Femur (tissue), 1 donor: ENCODE data around the gene MND1.
"Not testable (repeated sequence)": the region's sequence is repeated elsewhere in the genome, so short reads cannot be mapped to it uniquely, and the experiment has no call there.

Experiments used
- DNase-seq: peaks from one replicate; pipeline ENCODE4 v3.0.0-alpha.2; 2017

Gene MND1

DNA sequence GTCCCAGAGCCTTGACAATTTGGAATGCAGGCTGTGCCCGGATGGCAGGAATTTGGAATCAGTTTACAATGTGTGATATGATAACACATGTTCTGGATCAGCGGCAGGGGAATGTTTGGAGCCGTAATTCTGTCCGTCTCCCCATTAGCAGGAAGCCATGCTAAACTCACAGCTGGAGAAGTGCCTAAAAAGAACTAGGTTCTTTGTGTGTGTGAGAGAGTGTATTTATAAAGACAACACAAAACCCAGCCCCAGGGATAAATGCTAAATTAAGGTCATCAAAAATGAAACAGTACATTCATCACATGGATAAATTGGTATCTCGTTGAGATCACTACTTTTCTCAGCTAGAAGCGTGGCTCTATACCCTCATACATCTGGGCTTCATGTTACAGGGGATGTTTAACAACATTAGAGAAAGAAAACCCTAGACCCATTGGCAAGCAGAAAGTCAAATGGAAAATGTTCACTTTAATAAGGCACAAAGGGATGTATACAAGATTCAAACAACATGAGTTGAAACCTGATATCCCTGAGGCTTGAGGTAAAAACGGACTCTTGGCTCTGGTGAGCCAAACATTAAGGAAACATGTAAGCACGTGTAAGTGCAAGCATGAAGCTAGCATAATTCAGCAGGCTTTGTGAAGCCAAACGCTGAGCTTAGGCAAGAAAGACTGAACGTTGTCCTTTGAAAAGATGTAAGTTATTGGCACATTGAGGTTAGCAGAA, 103.7 kb downstream of the MND1 start:
- DNase-seq, result peak; percentile 25

DNA sequence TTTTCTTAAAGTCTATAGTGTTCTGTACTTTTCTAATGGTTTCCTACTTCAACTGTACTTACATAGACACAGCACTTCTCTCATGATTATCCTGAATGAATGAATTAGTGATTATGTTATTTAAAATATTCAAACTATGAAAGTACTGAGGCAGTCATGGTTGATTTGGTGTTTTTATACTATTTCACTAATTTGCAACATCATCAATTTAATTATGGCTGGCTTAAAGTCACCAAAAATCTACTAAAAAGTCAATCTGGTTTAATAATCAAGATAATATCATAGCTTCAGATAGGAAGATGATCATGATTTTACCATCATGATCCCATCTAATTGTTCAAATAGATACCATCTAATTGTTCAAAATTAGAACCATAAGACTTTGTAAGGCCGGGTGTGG, 104.8 kb downstream of the MND1 start:
- DNase-seq, result no peak

DNA sequence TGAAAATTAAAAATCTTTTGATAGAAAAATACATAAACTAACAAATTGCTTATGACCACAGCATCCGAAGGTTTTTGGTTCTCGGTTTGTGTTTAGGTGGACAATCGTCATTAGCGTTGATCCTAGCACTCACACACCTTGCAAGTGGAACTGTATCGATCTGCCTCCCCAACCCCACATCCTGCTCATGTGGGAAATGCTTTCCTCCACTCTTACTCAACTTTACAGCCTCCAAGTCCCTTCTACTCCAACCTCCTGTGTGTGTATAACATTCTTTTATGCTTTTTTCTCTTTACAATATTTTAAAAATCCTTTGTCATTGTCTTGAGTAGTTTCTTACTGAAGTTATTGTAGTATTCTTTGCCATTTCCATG, 106.0 kb downstream of the MND1 start:
- no peak for DNase-seq

DNA sequence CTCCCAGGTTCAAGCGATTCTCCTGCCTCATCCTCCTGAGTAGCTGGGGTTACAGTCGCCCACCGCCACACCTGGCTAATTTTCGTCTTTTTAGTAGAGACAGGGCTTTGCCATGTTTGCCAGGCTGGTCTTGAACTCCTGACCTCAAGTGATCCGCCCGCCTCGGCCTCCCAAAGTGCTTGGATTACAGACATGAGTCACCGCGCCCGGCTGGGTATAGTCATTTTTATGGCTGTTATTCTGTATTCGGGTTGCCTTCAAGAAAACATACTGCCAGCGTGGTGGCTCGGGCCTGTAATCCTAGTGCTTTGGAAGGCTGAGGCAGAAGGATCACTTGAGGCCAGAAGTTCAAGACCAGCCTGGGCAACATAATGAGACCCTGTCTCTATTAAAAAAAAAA, 106.7 kb downstream of the MND1 start:
- DNase-seq, result not testable (repeated sequence)

DNA sequence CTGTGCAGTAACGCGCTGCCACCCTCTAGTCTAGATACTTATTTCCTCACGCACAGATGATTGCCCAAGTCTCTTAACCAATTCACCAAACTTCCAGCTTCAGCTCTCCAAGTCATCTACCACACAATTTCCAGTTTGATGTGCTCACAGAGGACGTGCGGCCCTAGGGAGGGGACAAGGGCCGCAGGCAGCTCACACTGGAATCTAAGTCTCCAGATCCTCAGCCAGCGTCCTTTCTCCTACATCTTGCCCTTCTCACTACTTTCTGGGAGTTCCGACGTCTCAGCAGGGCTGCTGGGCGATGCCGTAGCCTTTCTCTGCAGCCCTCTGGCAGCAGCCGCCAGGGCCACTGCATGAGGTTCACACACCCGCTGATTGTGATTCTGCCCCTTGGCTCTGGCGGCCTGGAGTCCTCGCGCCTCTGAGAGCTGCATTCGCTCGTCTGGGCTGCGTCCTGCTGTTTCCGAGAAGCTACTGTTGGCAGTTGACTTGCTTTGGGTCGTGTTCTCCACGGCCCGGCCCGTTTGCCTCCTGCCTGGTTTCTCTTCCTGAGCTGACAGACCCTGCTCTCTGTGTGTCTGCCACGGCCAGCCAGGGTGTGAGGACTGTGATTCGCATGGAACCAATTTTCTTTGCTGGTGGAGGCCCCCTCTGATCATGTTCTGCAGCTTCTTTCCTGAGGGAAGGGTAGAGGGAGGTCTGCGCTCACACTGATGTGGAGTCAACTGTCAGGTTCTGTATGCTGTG, 107.6 kb downstream of the MND1 start:
- no peak for DNase-seq

DNA sequence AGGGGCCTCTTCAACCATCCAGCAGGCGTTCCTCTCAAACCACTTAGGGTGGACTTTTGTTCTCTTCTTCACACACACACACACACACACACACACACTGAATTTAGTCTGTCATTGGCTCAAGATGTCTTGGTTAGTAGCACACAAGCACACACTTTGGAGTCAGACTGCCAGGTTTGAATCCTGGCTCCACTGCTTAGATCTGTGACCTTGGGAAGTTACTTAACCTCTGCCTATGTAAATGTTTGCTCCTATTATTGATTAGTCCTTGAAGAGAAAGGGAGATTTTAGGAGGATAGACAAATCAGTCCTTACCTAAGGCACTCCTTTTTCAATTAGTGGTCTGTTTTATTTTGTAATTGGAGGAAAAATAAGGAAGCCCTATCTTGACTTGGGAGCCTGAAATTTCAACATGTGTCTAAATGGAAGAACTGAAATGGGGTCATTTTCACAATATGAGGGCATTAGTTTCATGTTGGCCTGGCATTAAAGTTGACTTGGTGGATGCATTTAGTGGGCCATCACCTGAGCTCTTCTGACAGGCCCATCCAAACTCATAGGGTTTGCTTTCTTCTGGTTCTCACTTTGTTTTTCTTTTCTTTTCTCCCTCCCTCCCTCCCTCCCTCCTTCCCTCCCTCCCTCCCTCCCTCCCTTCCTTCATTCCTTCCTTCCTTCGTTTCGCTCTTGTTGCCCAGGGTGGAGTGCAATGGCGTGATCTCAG, 108.3 kb downstream of the MND1 start:
- no peak for DNase-seq

DNA sequence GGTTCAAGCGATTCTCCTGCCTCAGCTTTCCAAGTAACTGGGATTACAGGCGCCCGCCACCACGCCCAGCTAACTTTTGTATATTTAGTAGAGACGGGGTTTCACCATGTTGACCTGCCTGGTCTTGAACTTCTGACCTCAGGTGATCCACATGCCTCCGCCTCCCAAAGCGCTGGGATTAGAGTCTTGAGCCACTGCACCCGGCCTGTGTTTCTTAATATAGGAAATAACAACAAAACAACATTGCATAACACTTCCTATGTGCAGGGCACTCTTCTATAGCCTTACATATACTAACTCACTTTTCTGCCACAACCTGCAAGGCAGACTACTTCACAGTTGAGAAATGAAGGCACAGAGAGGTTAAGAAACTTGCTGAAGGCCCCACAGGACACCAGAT, 108.9 kb downstream of the MND1 start:
- no peak for DNase-seq

DNA sequence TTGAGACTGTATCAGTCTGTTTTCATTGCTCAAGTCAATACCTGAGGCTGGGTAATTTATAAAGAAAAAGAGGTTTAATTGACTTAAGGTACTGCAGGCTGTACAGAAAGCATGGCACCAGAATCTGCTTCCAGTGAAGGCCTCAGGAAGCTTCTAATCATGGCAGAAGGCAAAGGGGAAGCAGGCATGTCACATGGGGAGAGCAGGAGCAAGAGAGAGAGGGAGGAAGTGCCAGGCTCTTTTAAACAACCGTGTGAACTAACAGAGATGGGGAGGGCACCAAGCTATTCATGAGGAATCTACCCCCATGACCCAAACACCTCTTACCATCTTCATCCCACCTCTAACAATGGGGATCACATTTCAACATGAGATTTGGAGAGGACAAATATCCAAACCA, 114.5 kb downstream of the MND1 start:
- no peak for DNase-seq

DNA sequence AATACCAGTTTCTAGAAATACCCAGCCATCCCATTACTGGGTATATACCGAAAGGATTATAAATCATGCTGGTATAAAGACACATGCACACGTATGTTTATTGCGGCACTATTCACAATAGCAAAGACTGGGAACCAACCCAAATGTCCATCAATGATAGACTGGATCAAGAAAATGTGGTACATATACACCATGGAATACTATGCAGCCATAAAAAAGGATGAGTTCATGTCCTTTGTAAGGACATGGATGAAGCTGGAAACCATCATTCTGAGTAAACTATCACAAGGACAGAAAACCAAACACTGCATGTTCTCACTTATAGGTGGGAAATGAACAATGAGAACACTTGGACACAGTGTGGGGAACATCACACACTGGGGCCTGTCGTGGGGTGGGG, 117.1 kb downstream of the MND1 start:
- DNase-seq, result not testable (repeated sequence)

DNA sequence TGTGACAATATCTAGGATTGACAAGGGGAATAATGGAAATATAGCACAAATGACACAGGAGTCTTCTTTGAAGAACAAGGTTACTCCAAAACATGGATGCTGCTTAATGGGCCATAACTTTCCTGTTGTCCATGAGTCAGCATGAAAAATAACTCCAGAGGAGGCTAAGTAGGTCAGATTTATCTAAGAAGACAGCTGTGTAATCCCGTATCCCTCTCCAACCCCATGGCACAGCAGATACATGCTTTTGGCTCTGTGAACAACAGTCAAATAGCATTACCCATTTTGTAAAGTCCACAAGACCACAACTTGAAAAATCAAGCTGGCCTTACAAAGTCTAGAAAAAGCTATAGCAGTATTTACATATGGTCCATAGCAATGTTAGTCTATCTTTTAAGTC, 119.6 kb downstream of the MND1 start:
- DNase-seq, result no peak
